OCI-LY7 (cell line): ENCODE measurements around the gene PPP1R11. TPM values are rescaled to one million over a fixed set of nuclear protein-coding genes. Genes with fewer than 3 reads are reported as not detected.

Source experiments
- BruUV-seq: library from RNA; stranded (reverse); fragments of 400-500 nt; replicated peaks from 2 replicates; lab custom pipeline; 2021; lab: Mats Ljungman, UMichigan
- CTCF ChIA-PET: fragments of 300-600 bp; sonication (Branson Sonifier 250); formaldehyde crosslinking; loops from one replicate; lab custom pipeline; 2022; ENCODE audit warnings: antibody characterized with exemption; ENCODE audit not compliant: unreplicated experiment; lab: Charles Lee
- POLR2A ChIA-PET: fragments of 300-600 bp; sonication (Branson Sonifier 250); formaldehyde crosslinking; loops from one replicate; lab custom pipeline; 2022; ENCODE audit warnings: antibody characterized with exemption; lab: Charles Lee
- DNase-seq: peaks from one replicate; pipeline ENCODE4 v3.0.0-alpha.2; 2015; ENCODE audit warnings: low spot score
- H2AFZ ChIP-seq: fragments of 200-600 bp; sonication (generic), shearing (Covaris generic); 2 replicates; pipeline ENCODE4 v1.6.1; 2014; ENCODE audit warnings: mild to moderate bottlenecking, antibody characterized with exemption, low read length, moderate library complexity
- H3K27ac ChIP-seq: fragments of 200-600 bp; sonication (generic); 2 replicates; pipeline ENCODE4 v1.5.1; 2014; ENCODE audit warnings: mixed run types, low read depth, mild to moderate bottlenecking, moderate library complexity, low read length, inconsistent platforms; ENCODE audit not compliant: poor library complexity, severe bottlenecking
- H3K36me3 ChIP-seq: fragments of 200-600 bp; sonication (generic); 2 replicates; pipeline ENCODE4 v1.6.1; 2014; ENCODE audit warnings: mild to moderate bottlenecking, antibody characterized with exemption, low read length, moderate library complexity, mixed read lengths; ENCODE audit not compliant: insufficient read depth
- H3K4me1 ChIP-seq: fragments of 200-600 bp; sonication (generic); 2 replicates; pipeline ENCODE4 v1.5.1; 2014; ENCODE audit warnings: mild to moderate bottlenecking, low read length; ENCODE audit not compliant: insufficient read depth, poor library complexity, severe bottlenecking
- H3K4me2 ChIP-seq: fragments of 200-600 bp; sonication (generic); 2 replicates; pipeline ENCODE4 v1.6.1; 2014; ENCODE audit warnings: mild to moderate bottlenecking, low read length
- H3K4me3 ChIP-seq: fragments of 200-600 bp; sonication (generic); 2 replicates; pipeline ENCODE4 v1.5.1; 2014; ENCODE audit warnings: mild to moderate bottlenecking, low read depth, low read length; ENCODE audit not compliant: poor library complexity, severe bottlenecking
- H3K79me2 ChIP-seq: fragments of 200-600 bp; sonication (generic); 2 replicates; pipeline ENCODE4 v1.6.1; 2016; ENCODE audit warnings: low read depth, mild to moderate bottlenecking, low read length, moderate library complexity, mixed read lengths; ENCODE audit not compliant: insufficient read depth
- H3K9me2 ChIP-seq: fragments of 200-600 bp; sonication (generic); 2 replicates; pipeline ENCODE4 v1.6.1; 2016; ENCODE audit warnings: mild to moderate bottlenecking, low read length, mixed read lengths; ENCODE audit not compliant: insufficient read depth
- H3K9me3 ChIP-seq: fragments of 200-600 bp; sonication (generic); 2 replicates; pipeline ENCODE4 v1.6.1; 2014; ENCODE audit warnings: mild to moderate bottlenecking, mixed run types, low read length, mixed read lengths
- H4K20me1 ChIP-seq: fragments of 200-600 bp; sonication (generic); 2 replicates; pipeline ENCODE4 v1.6.1; 2014; ENCODE audit warnings: mild to moderate bottlenecking, antibody characterized with exemption, low read length, moderate library complexity, mixed read lengths; ENCODE audit not compliant: insufficient read depth
- EZH2phosphoT487 ChIP-seq: fragments of 200-600 bp; sonication (generic); IDR thresholded peaks from 2 replicates; pipeline ENCODE4 v1.6.1; 2018; ENCODE audit warnings: low read depth, borderline replicate concordance, mild to moderate bottlenecking, mixed run types, antibody characterized with exemption, low read length, moderate library complexity, mixed read lengths
- intact Hi-C: fragments of 100-400 bp; cut with micrococcal nuclease; formaldehyde crosslinking; loops from one replicate; pipeline ENCODE4 v1.10.0; 2022; ENCODE audit not compliant: unreplicated experiment
- total RNA-seq, 2 experiments: library from RNA; depleted of rRNA in 1 of 2; stranded (reverse); fragments of >200 nt in 1 of 2; shearing (Covaris generic) in 1 of 2; gene quantifications; 2 replicates each; pipeline ENCODE4 v1.2.3, GENCODE V29; 2014 to 2022
- TF ChIP-seq, protein P1 (sequence below): fragments of 200-600 bp; sonication (generic); conservative IDR thresholded peaks from 2 replicates; pipeline ENCODE4 v1.5.1; 2014; ENCODE audit warnings: mild to moderate bottlenecking, antibody characterized with exemption, low read length, moderate library complexity, mixed read lengths

Gene PPP1R11
- total RNA-seq, 2 experiments from 2014 or later = 30.6 to 36.5 TPM

DNA sequence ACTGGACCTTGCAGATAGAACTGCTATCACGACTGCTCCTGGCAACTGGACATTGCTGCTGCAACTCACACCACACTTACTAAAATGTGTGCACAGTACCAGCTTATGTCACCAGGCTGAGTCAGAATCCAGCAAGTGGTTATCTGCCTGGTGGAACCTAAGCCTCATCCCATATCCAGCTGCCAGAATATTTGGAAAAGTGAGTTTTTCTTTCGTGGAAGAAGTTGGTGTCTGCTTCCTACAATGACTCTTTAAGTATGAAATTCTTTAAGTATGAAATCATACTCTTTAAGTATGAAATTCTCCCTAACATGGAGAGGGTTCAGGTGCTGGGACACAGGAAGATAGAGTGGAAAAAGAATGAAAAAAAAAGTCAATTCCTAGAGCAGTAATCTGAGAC, 22.4 kb upstream of the PPP1R11 start:
- H3K36me3 ChIP-seq = no peaks in the 10 kb centered on the region
- H2AFZ ChIP-seq = no peak overlapping the region
- no peak for DNase-seq
- no peaks in the 10 kb centered on the region for H3K9me2 ChIP-seq
- ChIA-PET POLR2A (no interaction called here), CTCF (no interaction called here)
- no TSS peak for BruUV-seq
- TF ChIP-seq EZH2phosphoT487 = no peak
- TF ChIP-seq, protein P1, sequence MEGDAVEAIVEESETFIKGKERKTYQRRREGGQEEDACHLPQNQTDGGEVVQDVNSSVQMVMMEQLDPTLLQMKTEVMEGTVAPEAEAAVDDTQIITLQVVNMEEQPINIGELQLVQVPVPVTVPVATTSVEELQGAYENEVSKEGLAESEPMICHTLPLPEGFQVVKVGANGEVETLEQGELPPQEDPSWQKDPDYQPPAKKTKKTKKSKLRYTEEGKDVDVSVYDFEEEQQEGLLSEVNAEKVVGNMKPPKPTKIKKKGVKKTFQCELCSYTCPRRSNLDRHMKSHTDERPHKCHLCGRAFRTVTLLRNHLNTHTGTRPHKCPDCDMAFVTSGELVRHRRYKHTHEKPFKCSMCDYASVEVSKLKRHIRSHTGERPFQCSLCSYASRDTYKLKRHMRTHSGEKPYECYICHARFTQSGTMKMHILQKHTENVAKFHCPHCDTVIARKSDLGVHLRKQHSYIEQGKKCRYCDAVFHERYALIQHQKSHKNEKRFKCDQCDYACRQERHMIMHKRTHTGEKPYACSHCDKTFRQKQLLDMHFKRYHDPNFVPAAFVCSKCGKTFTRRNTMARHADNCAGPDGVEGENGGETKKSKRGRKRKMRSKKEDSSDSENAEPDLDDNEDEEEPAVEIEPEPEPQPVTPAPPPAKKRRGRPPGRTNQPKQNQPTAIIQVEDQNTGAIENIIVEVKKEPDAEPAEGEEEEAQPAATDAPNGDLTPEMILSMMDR = no peak
- H3K4me3 ChIP-seq = no peak overlapping the region
- H3K4me2 ChIP-seq = no peak overlapping the region
- H3K9me3 ChIP-seq = no peaks in the 10 kb centered on the region
- intact Hi-C loops = no loop called here
- 0 out of 2 replicates have a peak, but pooled peaks cover 4% of the 10 kb centered on the region for H4K20me1 ChIP-seq
- no peak overlapping the region for H3K27ac ChIP-seq
- H3K4me1 ChIP-seq = no peaks in the 10 kb centered on the region
- no peaks in the 10 kb centered on the region for H3K79me2 ChIP-seq

DNA sequence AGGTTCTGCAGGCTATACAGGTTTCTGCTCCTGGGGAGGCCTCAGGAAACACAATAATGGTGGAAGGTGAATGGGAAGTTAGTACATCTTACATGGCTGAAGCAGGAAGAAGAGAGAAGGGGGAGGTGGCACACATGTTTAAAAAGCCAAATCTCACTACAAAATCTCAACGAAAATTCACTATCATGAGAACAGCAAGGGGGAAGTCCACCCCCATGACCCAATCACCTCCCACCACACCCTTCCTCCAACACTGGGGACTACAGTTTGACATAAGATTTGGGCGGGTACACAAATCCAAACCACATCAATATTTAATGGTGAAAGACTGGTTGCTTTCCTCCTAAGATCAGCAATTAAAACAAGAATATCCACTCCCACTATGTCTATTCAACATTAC, 19.8 kb upstream of the PPP1R11 start:
- POLR2A ChIA-PET = interaction anchor here (0.8 to 1.4 kb wide), 2 partner anchors 10 to 14 kb away, joined by 3 read pairs; partner anchors contain the start of gene POLR1H
- H3K9me3 ChIP-seq = no peaks in the 10 kb centered on the region
- no peak overlapping the region for H3K4me3 ChIP-seq
- intact Hi-C loops = no loop called here
- no peaks in the 10 kb centered on the region for H3K36me3 ChIP-seq
- no peaks in the 10 kb centered on the region for H3K9me2 ChIP-seq
- BruUV-seq = no TSS peak
- H3K4me2 ChIP-seq = no peak overlapping the region
- H3K4me1 ChIP-seq = no peaks in the 10 kb centered on the region
- H2AFZ ChIP-seq = no peak overlapping the region
- CTCF ChIA-PET = no interaction called here
- H3K27ac ChIP-seq = no peak overlapping the region
- H3K79me2 ChIP-seq = no peaks in the 10 kb centered on the region
- TF ChIP-seq, protein P1 = no peak
- no peak for TF ChIP-seq EZH2phosphoT487
- 0 out of 2 replicates have a peak, but pooled peaks cover 4% of the 10 kb centered on the region for H4K20me1 ChIP-seq
- no peak for DNase-seq

DNA sequence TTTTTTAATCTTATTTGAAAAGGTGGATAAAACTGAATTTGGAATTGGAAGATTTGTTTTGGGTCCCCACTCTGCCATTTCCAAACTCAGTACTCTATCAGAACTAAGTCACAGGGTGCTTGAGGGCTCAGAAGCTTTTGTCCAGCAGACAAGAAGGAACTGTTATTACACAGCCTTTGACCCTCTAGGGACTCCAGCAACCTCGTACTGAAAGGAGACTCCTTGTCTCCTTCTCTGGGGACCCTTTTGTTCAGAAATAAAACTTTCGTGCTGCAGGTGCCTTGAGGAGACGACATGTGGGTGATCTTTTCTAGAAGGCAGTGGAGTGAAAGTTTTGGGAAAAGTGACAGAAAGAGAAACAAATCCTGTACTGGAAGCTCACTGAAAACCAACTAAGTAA, 13.3 kb upstream of the PPP1R11 start:
- CTCF ChIA-PET = no interaction called here

More for the DNA sequence above, 13.3 kb upstream of the PPP1R11 start:
- POLR2A ChIA-PET = interaction anchor here (0.6 kb wide), 1 partner anchor 30 kb away, joined by 3 read pairs; no protein-coding TSS in a partner anchor
- Histone ChIP-seq H3K36me3 (peaks cover 15% of the 10 kb centered on the region; the same call in 1 of the 2 replicates), H3K9me3 (no peaks in the 10 kb centered on the region), H3K79me2 (no peaks in the 10 kb centered on the region), H3K27ac (no peak overlapping the region), H3K4me3 (no peak overlapping the region), H4K20me1 (no peaks in the 10 kb centered on the region), H3K9me2 (no peaks in the 10 kb centered on the region), H2AFZ (no peak overlapping the region), H3K4me1 (no peaks in the 10 kb centered on the region), H3K4me2 (no peak overlapping the region)
- no peak for DNase-seq
- no TSS peak for BruUV-seq
- intact Hi-C loops = no loop called here
- no peak for TF ChIP-seq EZH2phosphoT487
- TF ChIP-seq, protein P1 = no peak
